PC-3 (cell line): Measurements from ENCODE around the gene KISS1R. TPM values are rescaled to one million over a fixed set of nuclear protein-coding genes. Genes with fewer than 3 reads are reported as not detected.

ENCODE experiments used
- ATAC-seq: fragments of 200-7000 bp; cut with Tn5 transposase; 2 replicates; pipeline ENCODE4 v1.9.1; 2020; ENCODE audit warnings: mild to moderate bottlenecking, moderate library complexity
- BruUV-seq: library from RNA; stranded (reverse); fragments of 400-500 nt; replicated peaks from 2 replicates; lab custom pipeline; 2021; lab: Mats Ljungman, UMichigan
- CTCF ChIA-PET: fragments of 300-600 bp; sonication (Branson Sonifier 250); formaldehyde crosslinking; loops from one replicate; lab custom pipeline; 2022; ENCODE audit warnings: antibody characterized with exemption; lab: Charles Lee
- POLR2A ChIA-PET: fragments of 300-600 bp; sonication (Branson Sonifier 250); formaldehyde crosslinking; loops from one replicate; lab custom pipeline; 2022; ENCODE audit warnings: antibody characterized with exemption; ENCODE audit not compliant: unreplicated experiment; lab: Charles Lee
- DNase-seq: peaks from one replicate; pipeline ENCODE4 v3.0.0-alpha.2; 2015
- H2AFZ ChIP-seq: fragments of 300-600 bp; sonication (generic); 2 replicates; pipeline ENCODE4 v1.6.0; 2016; ENCODE audit warnings: antibody characterized with exemption, low read length
- H3F3A ChIP-seq: fragments of 300-600 bp; sonication (generic); one replicate; pipeline ENCODE4 v1.6.0; 2017; ENCODE audit warnings: antibody characterized with exemption, low read length, control low read depth, mild to moderate bottlenecking; ENCODE audit not compliant: unreplicated experiment
- H3K27ac ChIP-seq: fragments of 300-600 bp; sonication (generic); 2 replicates; pipeline ENCODE4 v1.5.1; 2016; ENCODE audit warnings: mild to moderate bottlenecking, low read length
- H3K27me3 ChIP-seq: fragments of 300-600 bp; sonication (generic); 2 replicates; pipeline ENCODE4 v1.6.1; 2016; ENCODE audit warnings: low read length, mixed read lengths
- H3K36me3 ChIP-seq: fragments of 300-600 bp; sonication (generic); 2 replicates; pipeline ENCODE4 v1.6.1; 2016; ENCODE audit warnings: low read depth, mixed run types, low read length, mixed read lengths
- H3K4me1 ChIP-seq: fragments of 300-600 bp; sonication (generic); 2 replicates; pipeline ENCODE4 v1.5.1; 2016; ENCODE audit warnings: low read length; ENCODE audit not compliant: insufficient read depth
- H3K4me2 ChIP-seq: fragments of 300-600 bp; sonication (generic); 2 replicates; pipeline ENCODE4 v1.6.0; 2016; ENCODE audit warnings: low read length
- H3K4me3 ChIP-seq: fragments of 300-600 bp; sonication (generic); 2 replicates; pipeline ENCODE4 v1.5.1; 2016; ENCODE audit warnings: mild to moderate bottlenecking, low read length, mixed read lengths
- H3K79me2 ChIP-seq: fragments of 300-600 bp; sonication (generic); 2 replicates; pipeline ENCODE4 v1.6.1; 2017; ENCODE audit warnings: low read length, mixed read lengths
- H3K9ac ChIP-seq: fragments of 300-600 bp; sonication (generic); 2 replicates; pipeline ENCODE4 v1.6.0; 2016; ENCODE audit warnings: mild to moderate bottlenecking, low read length
- H3K9me2 ChIP-seq: fragments of 300-600 bp; sonication (generic); replicated peaks from 2 replicates; pipeline ENCODE4 v1.6.1; 2016; ENCODE audit warnings: mixed run types, low read length, mixed read lengths
- H3K9me3 ChIP-seq: fragments of 300-600 bp; sonication (generic); 2 replicates; pipeline ENCODE4 v1.6.1; 2016; ENCODE audit warnings: low read length, mixed read lengths
- H4K20me1 ChIP-seq: fragments of 300-600 bp; sonication (generic); 2 replicates; pipeline ENCODE4 v1.6.1; 2016; ENCODE audit warnings: low read length, mixed read lengths
- EZH2 ChIP-seq: fragments of 300-600 bp; sonication (generic); IDR thresholded peaks from one replicate; pipeline ENCODE4 v1.6.1; 2017; ENCODE audit warnings: antibody characterized with exemption, mild to moderate bottlenecking, low read length; ENCODE audit not compliant: unreplicated experiment
- EZH2phosphoT487 ChIP-seq: fragments of 300-600 bp; sonication (generic); IDR thresholded peaks from 2 replicates; pipeline ENCODE4 v1.6.1; 2018; ENCODE audit warnings: mild to moderate bottlenecking, antibody characterized with exemption, low read length, borderline replicate concordance
- intact Hi-C: fragments of 100-400 bp; cut with micrococcal nuclease; formaldehyde crosslinking; loops from 2 replicates; pipeline ENCODE4 v1.9.0; 2023
- total RNA-seq: library from RNA; depleted of rRNA; stranded (reverse); fragments of >200 nt; gene quantifications from 2 replicates; pipeline ENCODE4 v1.2.3, GENCODE V29; 2014
- TF ChIP-seq, protein P1 (sequence below): fragments of 300-600 bp; sonication (generic); conservative IDR thresholded peaks from 2 replicates; pipeline ENCODE4 v1.5.1; 2017; ENCODE audit warnings: antibody characterized with exemption, low read depth, mild to moderate bottlenecking, low read length

Gene KISS1R
- total RNA-seq, 1 experiment from 2014 or later: 3.9 TPM

DNA sequence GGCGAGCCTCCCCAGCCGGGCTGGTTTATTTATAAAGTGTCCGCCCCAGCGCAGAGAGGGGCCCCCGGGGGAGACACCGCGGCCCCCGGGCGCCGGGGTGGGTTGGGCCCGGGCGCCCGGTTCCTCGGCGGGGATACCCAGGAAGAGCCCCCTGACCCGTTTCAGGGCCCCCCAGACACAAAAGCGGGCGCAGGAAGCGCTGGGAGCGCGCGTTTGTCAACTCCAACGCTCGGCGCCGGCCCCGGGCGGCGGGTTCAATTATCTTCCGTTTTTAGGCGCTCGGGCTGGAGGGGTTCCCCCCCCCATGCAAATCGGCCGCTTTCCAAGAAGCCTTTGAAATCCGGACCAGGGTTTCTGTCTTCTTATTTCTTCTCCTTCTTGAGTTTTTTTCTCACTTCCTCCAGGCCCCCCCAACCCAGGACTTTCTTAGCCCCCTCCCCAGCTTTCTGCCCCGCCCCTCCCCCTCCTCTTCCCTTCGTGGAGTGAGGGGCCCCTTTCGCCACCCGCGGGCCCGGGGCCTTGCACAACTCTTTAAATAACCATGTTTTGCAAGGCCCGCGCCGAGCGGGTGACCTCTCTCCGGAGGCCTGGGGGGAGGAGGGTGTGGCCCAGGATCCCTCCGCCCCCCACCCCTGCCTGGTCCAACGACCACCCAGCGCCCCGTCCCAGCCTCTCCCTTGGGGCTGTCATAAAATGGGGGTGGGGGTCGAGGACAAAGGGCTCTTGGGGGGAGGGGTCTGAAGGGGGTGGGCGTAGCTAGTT, 9.6 kb downstream of the KISS1R start:
- Histone ChIP-seq H3K9me3 (no peaks in the 10 kb centered on the region), H3K4me1 (no peaks in the 10 kb centered on the region; the same call in 1 of the 2 replicates), H3K4me3 (peak overlapping the region; percentile 81), H3K36me3 (no peaks in the 10 kb centered on the region), H3F3A (no peaks in the 10 kb centered on the region), H4K20me1 (no peaks in the 10 kb centered on the region), H2AFZ (peak overlapping the region; percentile 69), H3K9ac (peak overlapping the region; percentile 38; the same call in 1 of the 2 replicates), H3K4me2 (peak overlapping the region; percentile 90), H3K9me2 (no peaks in the 10 kb centered on the region), H3K27ac (no peak overlapping the region), H3K27me3 (no peaks in the 10 kb centered on the region), H3K79me2 (0 out of 2 replicates have a peak, but pooled peaks cover 3% of the 10 kb centered on the region)
- intact Hi-C loops: no loop called here
- BruUV-seq: no TSS peak
- ChIA-PET POLR2A (no interaction called here), CTCF (no interaction called here)
- ATAC-seq: no peak
- DNase-seq: peak; percentile 26
- TF ChIP-seq, protein P1, sequence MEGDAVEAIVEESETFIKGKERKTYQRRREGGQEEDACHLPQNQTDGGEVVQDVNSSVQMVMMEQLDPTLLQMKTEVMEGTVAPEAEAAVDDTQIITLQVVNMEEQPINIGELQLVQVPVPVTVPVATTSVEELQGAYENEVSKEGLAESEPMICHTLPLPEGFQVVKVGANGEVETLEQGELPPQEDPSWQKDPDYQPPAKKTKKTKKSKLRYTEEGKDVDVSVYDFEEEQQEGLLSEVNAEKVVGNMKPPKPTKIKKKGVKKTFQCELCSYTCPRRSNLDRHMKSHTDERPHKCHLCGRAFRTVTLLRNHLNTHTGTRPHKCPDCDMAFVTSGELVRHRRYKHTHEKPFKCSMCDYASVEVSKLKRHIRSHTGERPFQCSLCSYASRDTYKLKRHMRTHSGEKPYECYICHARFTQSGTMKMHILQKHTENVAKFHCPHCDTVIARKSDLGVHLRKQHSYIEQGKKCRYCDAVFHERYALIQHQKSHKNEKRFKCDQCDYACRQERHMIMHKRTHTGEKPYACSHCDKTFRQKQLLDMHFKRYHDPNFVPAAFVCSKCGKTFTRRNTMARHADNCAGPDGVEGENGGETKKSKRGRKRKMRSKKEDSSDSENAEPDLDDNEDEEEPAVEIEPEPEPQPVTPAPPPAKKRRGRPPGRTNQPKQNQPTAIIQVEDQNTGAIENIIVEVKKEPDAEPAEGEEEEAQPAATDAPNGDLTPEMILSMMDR: no peak
- no peak for TF ChIP-seq EZH2phosphoT487
- TF ChIP-seq EZH2: no peak

DNA sequence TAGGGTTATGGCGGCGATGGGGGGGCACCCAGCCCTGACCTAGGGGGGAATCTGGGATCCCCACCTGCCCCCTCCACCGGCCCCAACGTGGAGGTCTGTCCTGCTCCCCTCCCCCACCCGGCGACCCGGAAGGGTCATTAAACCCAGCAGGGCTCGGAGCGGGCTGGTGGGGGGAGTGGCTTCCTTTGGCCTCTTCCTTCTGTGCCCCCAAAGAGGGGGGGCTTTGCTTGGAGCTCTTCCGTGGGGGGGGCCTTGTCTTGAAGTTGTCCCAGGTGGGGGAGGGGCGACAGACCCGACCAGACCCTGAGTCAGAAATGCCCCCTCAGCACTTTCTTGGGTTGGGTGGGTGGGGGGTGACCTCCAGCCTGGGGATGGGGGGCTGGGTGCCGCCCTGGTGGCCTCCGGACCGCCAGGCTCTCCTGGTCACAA, 10.2 kb downstream of the KISS1R start:
- CTCF ChIA-PET: no interaction called here
- intact Hi-C loops: no loop called here
- H3K27ac ChIP-seq: no peak overlapping the region

More for the DNA sequence above, 10.2 kb downstream of the KISS1R start:
- Histone ChIP-seq H3K9me2 (no peaks in the 10 kb centered on the region), H2AFZ (no peak overlapping the region), H3K9me3 (no peaks in the 10 kb centered on the region), H3K4me1 (no peaks in the 10 kb centered on the region; the same call in 1 of the 2 replicates), H3K9ac (no peak overlapping the region), H3K4me3 (peak overlapping the region; percentile 81; the same call in 1 of the 2 replicates), H3K36me3 (no peaks in the 10 kb centered on the region), H3F3A (no peaks in the 10 kb centered on the region), H4K20me1 (no peaks in the 10 kb centered on the region), H3K79me2 (0 out of 2 replicates have a peak, but pooled peaks cover 3% of the 10 kb centered on the region), H3K4me2 (peak overlapping the region; percentile 90; the same call in 1 of the 2 replicates), H3K27me3 (no peaks in the 10 kb centered on the region)
- ATAC-seq (no peak), DNase-seq (no peak)
- TF ChIP-seq EZH2phosphoT487 (no peak), EZH2 (no peak)
- TF ChIP-seq, protein P1: no peak
- POLR2A ChIA-PET: no interaction called here
- no TSS peak for BruUV-seq
